Ishikawa (cell line): ENCODE data around the gene PHIP.

Source experiments
- CEBPB ChIP-seq: IDR thresholded peaks from 2 replicates; pipeline ENCODE4 v1.6.1; 2012
- CREB1 ChIP-seq: IDR thresholded peaks from 2 replicates; pipeline ENCODE4 v1.6.1; 2012; ENCODE audit warnings: low read depth
- EGR1 ChIP-seq: IDR thresholded peaks from 2 replicates; pipeline ENCODE4 v1.6.1; 2012
- EP300 ChIP-seq: IDR thresholded peaks from 2 replicates; pipeline ENCODE4 v1.6.1; 2012; ENCODE audit warnings: borderline replicate concordance
- FOXM1 ChIP-seq: IDR thresholded peaks from 2 replicates; pipeline ENCODE4 v1.6.1; 2012; ENCODE audit warnings: low read depth, borderline replicate concordance
- MAX ChIP-seq: IDR thresholded peaks from 2 replicates; pipeline ENCODE4 v1.6.1; 2012
- NFIC ChIP-seq: IDR thresholded peaks from 2 replicates; pipeline ENCODE4 v1.6.1; 2012
- RAD21 ChIP-seq: IDR thresholded peaks from 2 replicates; pipeline ENCODE4 v1.6.1; 2012; ENCODE audit warnings: low read depth
- REST ChIP-seq: IDR thresholded peaks from 2 replicates; pipeline ENCODE4 v1.6.1; 2012; ENCODE audit warnings: low read depth, mild to moderate bottlenecking
- TAF1 ChIP-seq: IDR thresholded peaks from 2 replicates; pipeline ENCODE4 v1.6.1; 2012; ENCODE audit warnings: low read depth, mild to moderate bottlenecking
- TCF12 ChIP-seq: IDR thresholded peaks from 2 replicates; pipeline ENCODE4 v1.6.1; 2012; ENCODE audit warnings: low read depth
- TEAD4 ChIP-seq: IDR thresholded peaks from 2 replicates; pipeline ENCODE4 v1.6.1; 2012
- USF1 ChIP-seq: IDR thresholded peaks from 2 replicates; pipeline ENCODE4 v1.6.1; 2012
- YY1 ChIP-seq: IDR thresholded peaks from 2 replicates; pipeline ENCODE4 v1.6.1; 2012; ENCODE audit warnings: low read depth
- ZBTB7A ChIP-seq: IDR thresholded peaks from 2 replicates; pipeline ENCODE4 v1.6.1; 2012; ENCODE audit warnings: low read depth

Gene PHIP

GRCh38 chr6:78947962-78948361 is 130.1 kb downstream of the PHIP start:
- TF ChIP-seq MAX (no peak), CREB1 (no peak), REST (no peak), TAF1 (no peak), CEBPB (no peak), NFIC (no peak), USF1 (no peak), EGR1 (no peak), YY1 (no peak), TCF12 (no peak), EP300 (no peak), RAD21 (no peak), FOXM1 (no peak), ZBTB7A (no peak), TEAD4 (no peak)

- TF ChIP-seq EP300 = no peak
- TF ChIP-seq REST = no peak
- TF ChIP-seq CREB1 = no peak
These were observed 130.5 kb downstream of the PHIP start for GRCh38 chr6:78947529-78947928.

GRCh38 chr6:78942446-78942845 is 135.6 kb downstream of the PHIP start:
- TF ChIP-seq TAF1 (no peak), RAD21 (no peak), CREB1 (no peak), REST (no peak), USF1 (no peak), EGR1 (no peak), NFIC (no peak), MAX (no peak), ZBTB7A (no peak), FOXM1 (no peak), TCF12 (no peak), CEBPB (no peak), TEAD4 (no peak), YY1 (no peak)

GRCh38 chr6:78936515-78936914 is 141.5 kb downstream of the PHIP start:
- no peak for TF ChIP-seq MAX
- no peak for TF ChIP-seq EGR1
- no peak for TF ChIP-seq USF1

- TF ChIP-seq NFIC = no peak
- no peak for TF ChIP-seq TEAD4
- TF ChIP-seq RAD21 = no peak
- no peak for TF ChIP-seq YY1
- TF ChIP-seq EP300 = no peak
- no peak for TF ChIP-seq TAF1
- TF ChIP-seq TCF12 = no peak
- TF ChIP-seq REST = no peak
- TF ChIP-seq EGR1 = no peak
- no peak for TF ChIP-seq MAX
- no peak for TF ChIP-seq ZBTB7A
- TF ChIP-seq CEBPB = no peak
These were observed 142.5 kb downstream of the PHIP start for GRCh38 chr6:78935553-78935952.
